Tibial nerve (tissue), 4 donors: Measurements from ENCODE around the gene AGGF1. TPM values are rescaled to one million over a fixed set of nuclear protein-coding genes. Genes with fewer than 3 reads are reported as not detected.

Source experiments
- DNase-seq, 2 donors: peaks; one replicate each; pipeline ENCODE4 v3.0.0-alpha.2; 2019; ENCODE audit warnings: low spot score in 2 of 2
- H3K27ac ChIP-seq, 4 donors: fragments of 200-600 bp; sonication (generic) in 3 of 4; one replicate each; pipeline ENCODE4 v1.5.1; 2017 to 2019; ENCODE audit warnings: mild to moderate bottlenecking in 1 of 4
- H3K27me3 ChIP-seq, 2 donors: fragments of 200-600 bp; sonication (generic) in 1 of 2; one replicate each; pipeline versions ENCODE4 v1.5.1 to v1.6.0; 2017 to 2019
- H3K36me3 ChIP-seq, 3 donors: fragments of 200-600 bp; sonication (generic); one replicate each; pipeline ENCODE4 v1.5.1; 2018 to 2019
- H3K4me1 ChIP-seq, 4 donors: fragments of 200-600 bp; sonication (generic) in 3 of 4; one replicate each; pipeline ENCODE4 v1.5.1; 2017 to 2019
- H3K4me3 ChIP-seq, 4 donors: fragments of 200-600 bp; sonication (generic) in 3 of 4; one replicate each; pipeline ENCODE4 v1.5.1; 2017 to 2019; ENCODE audit warnings: mild to moderate bottlenecking in 1 of 4, moderate library complexity in 1 of 4
- H3K9me3 ChIP-seq, 4 donors: fragments of 200-600 bp; sonication (generic) in 3 of 4; one replicate each; pipeline ENCODE4 v1.5.1; 2017 to 2019
- CTCF ChIP-seq, 5 experiments: fragments of 200-600 bp in 3 of 5; fragments of 450-650 bp in 2 of 5; sonication (generic) in 3 of 5; IDR thresholded peaks; one replicate each; pipeline ENCODE4 v1.5.1; 2016 to 2019; ENCODE audit warnings: antibody characterized with exemption in 5 of 5, mild to moderate bottlenecking in 3 of 5, moderate library complexity in 2 of 5
- EP300 ChIP-seq, 2 donors: sonication (generic); formaldehyde crosslinking; IDR thresholded peaks; one replicate each; pipeline ENCODE4 v1.6.1; 2017; ENCODE audit warnings: antibody characterized with exemption in 2 of 2, mild to moderate bottlenecking in 1 of 2
- POLR2A ChIP-seq, 2 donors: fragments of 450-650 bp; IDR thresholded peaks; one replicate each; pipeline ENCODE4 v1.6.1; 2017; ENCODE audit warnings: antibody characterized with exemption in 2 of 2, mild to moderate bottlenecking in 2 of 2, moderate library complexity in 2 of 2
- WGBS, 2 donors: methylation state at CpG; one replicate each; pipeline ENCODE4 v1.1.5; 2018; 5-methylcytosine and 5-hydroxymethylcytosine counted together
- total RNA-seq, 4 donors: library from RNA; depleted of rRNA; stranded (reverse); fragments of >200 nt; gene quantifications; one replicate each; pipeline ENCODE4 v1.1.0, GENCODE V29; 2016

Gene AGGF1
- total RNA-seq, 4 donors from 2014 or later: 17.5 to 20.9 (median 18.6) TPM

GRCh38 chr5:77086689-77087483 is 56.7 kb downstream of the AGGF1 start, which contains the start of gene ZBED3:
Gene ZBED3 (minus strand): TSS chr5:77087285. CDS start chr5:77077878, 9,407 bp downstream.
- peak in 1 of 2 donors; percentile 48 for DNase-seq
- 0 to 1% methylated on average over 38 to 40 of the region's 63 CpGs for WGBS, 2 donors

GRCh38 chr5:77087484-77088261 is 57.5 kb downstream of the AGGF1 start:
- DNase-seq: peak in 1 of 2 donors; percentile 16
- Histone ChIP-seq H3K9me3 (no peaks in the 10 kb centered on the region), H3K36me3 (peaks cover 0 to 14% (median 0%) of the 10 kb centered on the region in 3 donors), H3K4me1 (peaks cover 0 to 23% (median 5%) of the 10 kb centered on the region in 4 donors), H3K27ac (peak overlapping the region; percentile 85 to 92 (median 90)), H3K4me3 (peak overlapping the region; percentile 56 to 93 (median 75)), H3K27me3 (no peaks in the 10 kb centered on the region)
- 6 to 7% methylated on average over 13 to 15 of the region's 16 CpGs for WGBS, 2 donors
- TF ChIP-seq POLR2A (IDR thresholded peaks at IDR 0.05): no peak
- peak in 1 of 2 donors; percentile 60 for TF ChIP-seq EP300 (IDR thresholded peaks at IDR 0.05)

More at GRCh38 chr5:77086689-77087483, 56.7 kb downstream of the AGGF1 start, which contains the start of gene ZBED3:
- TF ChIP-seq EP300 (IDR thresholded peaks at IDR 0.05): peak; percentile 12 to 51
- peak in 1 of 2 donors; percentile 37 for TF ChIP-seq POLR2A (IDR thresholded peaks at IDR 0.05)
- peak in 2 of 5 experiments; percentile 13 to 33 for TF ChIP-seq CTCF (IDR thresholded peaks at IDR 0.05)
- Histone ChIP-seq H3K4me3 (peak within 1 kb of the TSS; percentile 56 to 93 (median 75)), H3K9me3 (no peaks in the 10 kb centered on the region), H3K4me1 (peaks cover 0 to 23% (median 5%) of the 10 kb centered on the region in 4 donors), H3K27ac (peak within 1 kb of the TSS; percentile 85 to 92 (median 90)), H3K27me3 (no peaks in the 10 kb centered on the region), H3K36me3 (peaks cover 0 to 14% (median 0%) of the 10 kb centered on the region in 3 donors)

- 92 to 95% methylated on average over 4 of the region's 4 CpGs for WGBS, 2 donors
- TF ChIP-seq CTCF (IDR thresholded peaks at IDR 0.05): no peak
- TF ChIP-seq EP300 (IDR thresholded peaks at IDR 0.05): no peak
- TF ChIP-seq POLR2A (IDR thresholded peaks at IDR 0.05): no peak
Observed at GRCh38 chr5:77095189-77095588, 65.0 kb downstream of the AGGF1 start.

GRCh38 chr5:77101298-77101697 is 71.1 kb downstream of the AGGF1 start:
- TF ChIP-seq CTCF (IDR thresholded peaks at IDR 0.05) (no peak), POLR2A (IDR thresholded peaks at IDR 0.05) (no peak), EP300 (IDR thresholded peaks at IDR 0.05) (no peak)
- Histone ChIP-seq H3K27ac (no peak overlapping the region), H3K36me3 (peaks cover 0 to 36% (median 0%) of the 10 kb centered on the region in 3 donors), H3K27me3 (no peaks in the 10 kb centered on the region), H3K4me3 (no peak overlapping the region), H3K9me3 (peaks cover 0 to 9% (median 0%) of the 10 kb centered on the region in 4 donors), H3K4me1 (no peaks in the 10 kb centered on the region)
- WGBS, 2 donors: 88 to 93% methylated on average over 4 of the region's 4 CpGs
- no peak for DNase-seq

More at GRCh38 chr5:77095189-77095588, 65.0 kb downstream of the AGGF1 start:
- Histone ChIP-seq H3K9me3 (no peaks in the 10 kb centered on the region), H3K27ac (no peak overlapping the region), H3K36me3 (peaks cover 0 to 13% (median 0%) of the 10 kb centered on the region in 3 donors), H3K4me3 (no peak overlapping the region), H3K27me3 (no peaks in the 10 kb centered on the region), H3K4me1 (no peaks in the 10 kb centered on the region)
- DNase-seq: no peak

GRCh38 chr5:77102549-77102948 is 72.3 kb downstream of the AGGF1 start:
- H3K4me1 ChIP-seq: no peaks in the 10 kb centered on the region
- no peak overlapping the region for H3K4me3 ChIP-seq
- DNase-seq: no peak
- H3K9me3 ChIP-seq: peaks cover 0 to 9% (median 0%) of the 10 kb centered on the region in 4 donors
- peaks cover 0 to 36% (median 0%) of the 10 kb centered on the region in 3 donors for H3K36me3 ChIP-seq
- H3K27me3 ChIP-seq: no peaks in the 10 kb centered on the region
- no peak for TF ChIP-seq POLR2A (IDR thresholded peaks at IDR 0.05)
- TF ChIP-seq CTCF (IDR thresholded peaks at IDR 0.05): no peak
- TF ChIP-seq EP300 (IDR thresholded peaks at IDR 0.05): no peak
- 95 to 97% methylated on average over 7 of the region's 7 CpGs for whole genome bisulfite sequencing, 2 donors
- H3K27ac ChIP-seq: no peak overlapping the region
